ENCODE data around the gene KDM8.

GRCh38 chr16:27242868-27243590, 39.7 kb downstream of the KDM8 start:
- TF ChIP-seq POLR2A (IDR thresholded peaks at IDR 0.05): no peak
- TF ChIP-seq, protein P1, sequence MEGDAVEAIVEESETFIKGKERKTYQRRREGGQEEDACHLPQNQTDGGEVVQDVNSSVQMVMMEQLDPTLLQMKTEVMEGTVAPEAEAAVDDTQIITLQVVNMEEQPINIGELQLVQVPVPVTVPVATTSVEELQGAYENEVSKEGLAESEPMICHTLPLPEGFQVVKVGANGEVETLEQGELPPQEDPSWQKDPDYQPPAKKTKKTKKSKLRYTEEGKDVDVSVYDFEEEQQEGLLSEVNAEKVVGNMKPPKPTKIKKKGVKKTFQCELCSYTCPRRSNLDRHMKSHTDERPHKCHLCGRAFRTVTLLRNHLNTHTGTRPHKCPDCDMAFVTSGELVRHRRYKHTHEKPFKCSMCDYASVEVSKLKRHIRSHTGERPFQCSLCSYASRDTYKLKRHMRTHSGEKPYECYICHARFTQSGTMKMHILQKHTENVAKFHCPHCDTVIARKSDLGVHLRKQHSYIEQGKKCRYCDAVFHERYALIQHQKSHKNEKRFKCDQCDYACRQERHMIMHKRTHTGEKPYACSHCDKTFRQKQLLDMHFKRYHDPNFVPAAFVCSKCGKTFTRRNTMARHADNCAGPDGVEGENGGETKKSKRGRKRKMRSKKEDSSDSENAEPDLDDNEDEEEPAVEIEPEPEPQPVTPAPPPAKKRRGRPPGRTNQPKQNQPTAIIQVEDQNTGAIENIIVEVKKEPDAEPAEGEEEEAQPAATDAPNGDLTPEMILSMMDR (IDR thresholded peaks at IDR 0.05): no peak
